Measurements from ENCODE around the gene MTAP. TPM values are rescaled to one million over a fixed set of nuclear protein-coding genes. Genes with fewer than 3 reads are reported as not detected.

MTAP gene
- total RNA-seq, 1 experiment from 2014 or later: 84.3 TPM

GRCh38 chr9:21927752-21928151 lies 125.3 kb downstream of the MTAP start (continued):
- TF ChIP-seq SMAD4 (CRISPR knock-in tag; IDR thresholded peaks at IDR 0.05): no peak
- TF ChIP-seq NFE2L1 (CRISPR knock-in tag; IDR thresholded peaks at IDR 0.05): no peak
- TF ChIP-seq, protein P1, sequence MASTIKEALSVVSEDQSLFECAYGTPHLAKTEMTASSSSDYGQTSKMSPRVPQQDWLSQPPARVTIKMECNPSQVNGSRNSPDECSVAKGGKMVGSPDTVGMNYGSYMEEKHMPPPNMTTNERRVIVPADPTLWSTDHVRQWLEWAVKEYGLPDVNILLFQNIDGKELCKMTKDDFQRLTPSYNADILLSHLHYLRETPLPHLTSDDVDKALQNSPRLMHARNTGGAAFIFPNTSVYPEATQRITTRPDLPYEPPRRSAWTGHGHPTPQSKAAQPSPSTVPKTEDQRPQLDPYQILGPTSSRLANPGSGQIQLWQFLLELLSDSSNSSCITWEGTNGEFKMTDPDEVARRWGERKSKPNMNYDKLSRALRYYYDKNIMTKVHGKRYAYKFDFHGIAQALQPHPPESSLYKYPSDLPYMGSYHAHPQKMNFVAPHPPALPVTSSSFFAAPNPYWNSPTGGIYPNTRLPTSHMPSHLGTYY (CRISPR knock-in tag; IDR thresholded peaks at IDR 0.05): no peak
- TF ChIP-seq, protein P2, sequence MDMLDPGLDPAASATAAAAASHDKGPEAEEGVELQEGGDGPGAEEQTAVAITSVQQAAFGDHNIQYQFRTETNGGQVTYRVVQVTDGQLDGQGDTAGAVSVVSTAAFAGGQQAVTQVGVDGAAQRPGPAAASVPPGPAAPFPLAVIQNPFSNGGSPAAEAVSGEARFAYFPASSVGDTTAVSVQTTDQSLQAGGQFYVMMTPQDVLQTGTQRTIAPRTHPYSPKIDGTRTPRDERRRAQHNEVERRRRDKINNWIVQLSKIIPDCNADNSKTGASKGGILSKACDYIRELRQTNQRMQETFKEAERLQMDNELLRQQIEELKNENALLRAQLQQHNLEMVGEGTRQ (CRISPR knock-in tag; IDR thresholded peaks at IDR 0.05): no peak
- TF ChIP-seq ZNF219 (CRISPR knock-in tag; IDR thresholded peaks at IDR 0.05; ENCODE audit: borderline replicate concordance): no peak
- no peak for TF ChIP-seq MYBL2 (CRISPR knock-in tag; IDR thresholded peaks at IDR 0.05)
- TF ChIP-seq GTF2I (CRISPR knock-in tag; conservative IDR thresholded peaks at IDR 0.05): no peak
- TF ChIP-seq GRHL2 (CRISPR knock-in tag; IDR thresholded peaks at IDR 0.05; ENCODE audit: insufficient replicate concordance, severe bottlenecking): no peak
- no peak for TF ChIP-seq ZNF281 (CRISPR knock-in tag; IDR thresholded peaks at IDR 0.05)
- no peak for TF ChIP-seq HMGA2 (CRISPR knock-in tag; IDR thresholded peaks at IDR 0.05)

- TF ChIP-seq, protein P3, sequence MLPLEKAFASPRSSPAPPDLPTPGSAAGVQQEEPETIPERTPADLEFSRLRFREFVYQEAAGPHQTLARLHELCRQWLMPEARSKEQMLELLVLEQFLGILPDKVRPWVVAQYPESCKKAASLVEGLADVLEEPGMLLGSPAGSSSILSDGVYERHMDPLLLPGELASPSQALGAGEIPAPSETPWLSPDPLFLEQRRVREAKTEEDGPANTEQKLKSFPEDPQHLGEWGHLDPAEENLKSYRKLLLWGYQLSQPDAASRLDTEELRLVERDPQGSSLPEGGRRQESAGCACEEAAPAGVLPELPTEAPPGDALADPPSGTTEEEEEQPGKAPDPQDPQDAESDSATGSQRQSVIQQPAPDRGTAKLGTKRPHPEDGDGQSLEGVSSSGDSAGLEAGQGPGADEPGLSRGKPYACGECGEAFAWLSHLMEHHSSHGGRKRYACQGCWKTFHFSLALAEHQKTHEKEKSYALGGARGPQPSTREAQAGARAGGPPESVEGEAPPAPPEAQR (CRISPR knock-in tag; IDR thresholded peaks at IDR 0.05): no peak
- TF ChIP-seq, protein P4, sequence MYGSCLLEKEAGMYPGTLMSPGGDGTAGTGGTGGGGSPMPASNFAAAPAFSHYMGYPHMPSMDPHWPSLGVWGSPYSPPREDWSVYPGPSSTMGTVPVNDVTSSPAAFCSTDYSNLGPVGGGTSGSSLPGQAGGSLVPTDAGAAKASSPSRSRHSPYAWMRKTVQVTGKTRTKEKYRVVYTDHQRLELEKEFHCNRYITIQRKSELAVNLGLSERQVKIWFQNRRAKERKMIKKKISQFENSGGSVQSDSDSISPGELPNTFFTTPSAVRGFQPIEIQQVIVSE (CRISPR knock-in tag; IDR thresholded peaks at IDR 0.05; ENCODE audit: borderline replicate concordance): no peak
- TF ChIP-seq, protein P5, sequence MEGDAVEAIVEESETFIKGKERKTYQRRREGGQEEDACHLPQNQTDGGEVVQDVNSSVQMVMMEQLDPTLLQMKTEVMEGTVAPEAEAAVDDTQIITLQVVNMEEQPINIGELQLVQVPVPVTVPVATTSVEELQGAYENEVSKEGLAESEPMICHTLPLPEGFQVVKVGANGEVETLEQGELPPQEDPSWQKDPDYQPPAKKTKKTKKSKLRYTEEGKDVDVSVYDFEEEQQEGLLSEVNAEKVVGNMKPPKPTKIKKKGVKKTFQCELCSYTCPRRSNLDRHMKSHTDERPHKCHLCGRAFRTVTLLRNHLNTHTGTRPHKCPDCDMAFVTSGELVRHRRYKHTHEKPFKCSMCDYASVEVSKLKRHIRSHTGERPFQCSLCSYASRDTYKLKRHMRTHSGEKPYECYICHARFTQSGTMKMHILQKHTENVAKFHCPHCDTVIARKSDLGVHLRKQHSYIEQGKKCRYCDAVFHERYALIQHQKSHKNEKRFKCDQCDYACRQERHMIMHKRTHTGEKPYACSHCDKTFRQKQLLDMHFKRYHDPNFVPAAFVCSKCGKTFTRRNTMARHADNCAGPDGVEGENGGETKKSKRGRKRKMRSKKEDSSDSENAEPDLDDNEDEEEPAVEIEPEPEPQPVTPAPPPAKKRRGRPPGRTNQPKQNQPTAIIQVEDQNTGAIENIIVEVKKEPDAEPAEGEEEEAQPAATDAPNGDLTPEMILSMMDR (IDR thresholded peaks at IDR 0.05): no peak
- TF ChIP-seq ZNF317 (CRISPR knock-in tag; IDR thresholded peaks at IDR 0.05; ENCODE audit: borderline replicate concordance, low read depth) (no peak), MAX (CRISPR knock-in tag; IDR thresholded peaks at IDR 0.05) (no peak), ESRRA (CRISPR knock-in tag; IDR thresholded peaks at IDR 0.05; ENCODE audit: borderline replicate concordance) (no peak)
- 0 out of 2 replicates have a peak overlapping the region, but pooled peaks have one; percentile 39 for H3K27ac Mint-ChIP-seq
- H3K4me3 Mint-ChIP-seq: no peak overlapping the region
- H3K27me3 Mint-ChIP-seq (ENCODE audit: low read depth): 0 out of 2 replicates have a peak, but pooled peaks cover 2% of the 10 kb centered on the region
- CTCF ChIA-PET: no interaction called here
- H3K4me1 Mint-ChIP-seq: peaks cover 46% of the 10 kb centered on the region
- peaks cover 10% of the 10 kb centered on the region; the same call in 1 of the 2 replicates for H3K9me3 Mint-ChIP-seq
- POLR2A ChIA-PET: no interaction called here
- ATAC-seq (no peak), DNase-seq (ENCODE audit: low spot score) (no peak)
- H3K36me3 Mint-ChIP-seq: peaks cover 13% of the 10 kb centered on the region
These were observed 129.0 kb downstream of the MTAP start for GRCh38 chr9:21931428-21931827.
